K562 (cell line): Measurements from ENCODE around the gene FAM24A. TPM values are rescaled to one million over a fixed set of nuclear protein-coding genes. Genes with fewer than 3 reads are reported as not detected.

ENCODE experiments used
- BHLHE40 ChIP-seq: IDR thresholded peaks from 2 replicates; pipeline ENCODE4 v1.6.1; 2011; ENCODE audit warnings: low read length, improper control_type of control experiment
- CHD7 ChIP-seq: fragments of 200-600 bp; sonication (generic); IDR thresholded peaks from one replicate; pipeline ENCODE4 v1.6.1; 2012; ENCODE audit warnings: mild to moderate bottlenecking, low read depth, low read length, inconsistent platforms
- E2F5 ChIP-seq: sonication (generic); formaldehyde crosslinking; IDR thresholded peaks from 2 replicates; pipeline ENCODE4 v1.8.0; 2022; ENCODE audit warnings: mild to moderate bottlenecking, missing genetic modification reagents
- E4F1 ChIP-seq: fragments of 250-450 bp; sonication (Bioruptor Pico); IDR thresholded peaks from 2 replicates; pipeline ENCODE4 v1.5.0; 2021; ENCODE audit warnings: mild to moderate bottlenecking, borderline replicate concordance
- FOXK1 ChIP-seq: sonication (generic); formaldehyde crosslinking; IDR thresholded peaks from 2 replicates; pipeline ENCODE4 v1.8.0; 2022; ENCODE audit warnings: missing genetic modification reagents, mild to moderate bottlenecking, borderline replicate concordance
- FOXP1 ChIP-seq: sonication (generic); formaldehyde crosslinking; IDR thresholded peaks from 2 replicates; pipeline ENCODE4 v1.8.0; 2022; ENCODE audit warnings: mild to moderate bottlenecking, missing genetic modification reagents
- MAZ ChIP-seq, 2 experiments: fragments of 450-650 bp in 1 of 2; sonication (generic) in 1 of 2; formaldehyde crosslinking; IDR thresholded peaks in 1 of 2; conservative IDR thresholded peaks in 1 of 2; 2 replicates each; pipeline versions ENCODE4 v1.4.0 to v1.5.0; 2020; ENCODE audit warnings: mild to moderate bottlenecking in 1 of 2, missing genetic modification reagents in 1 of 2
- NUFIP1 ChIP-seq: fragments of 450-650 bp; IDR thresholded peaks from 2 replicates; pipeline ENCODE4 v1.6.1; 2018; ENCODE audit not compliant: partially characterized antibody
- TOE1 ChIP-seq, 2 experiments: fragments of 450-650 bp in 1 of 2; sonication (generic) in 1 of 2; formaldehyde crosslinking in 1 of 2; IDR thresholded peaks; 2 replicates each; pipeline versions ENCODE4 v1.7.1 to v1.8.0; 2016 to 2022; ENCODE audit warnings: borderline replicate concordance in 2 of 2, mild to moderate bottlenecking in 2 of 2, antibody characterized with exemption in 1 of 2, inconsistent platforms in 1 of 2, low read depth in 1 of 2, missing genetic modification reagents in 1 of 2, moderate library complexity in 1 of 2
- TRIM28 ChIP-seq: fragments of 450-650 bp; IDR thresholded peaks from 2 replicates; pipeline ENCODE4 v1.6.1; 2017
- ZNF24 ChIP-seq: fragments of 450-650 bp; IDR thresholded peaks from 2 replicates; pipeline ENCODE4 v1.6.1; 2016
- polyA plus RNA-seq, 8 experiments: library from polyadenylated mRNA; depleted of rRNA in 4 of 8; stranded (reverse) in 5 of 8; unstranded in 3 of 8; fragments of >200 nt; fragmentation: Nextera tagmentation in 2 of 8; fragmentation: Illumina TruSeq in 1 of 8; extraction: Ambion mirVana in 2 of 8; extraction: Trizol in 1 of 8; gene quantifications; 2 replicates each; pipeline versions ENCODE4 v1.2.1 to v1.2.3, GENCODE V29; 2011 to 2014; ENCODE audit warnings: inconsistent platforms in 1 of 8, missing spikeins in 1 of 8
- total RNA-seq, 7 experiments: library from RNA; depleted of rRNA in 6 of 7; stranded (reverse); fragments of >200 nt in 6 of 7; fragmentation: Illumina TruSeq in 2 of 7; extraction: Trizol in 2 of 7; gene quantifications; 2 replicates each; pipeline versions ENCODE4 v1.2.1 to v1.2.3, GENCODE V29; 2011 to 2021; ENCODE audit warnings: low replicate concordance in 1 of 7

Gene FAM24A
- total and polyA plus RNA-seq, 9 of the 15 experiments (the other 6 are each of a cell fraction or from before 2014, with no cell fraction given) = not detected

GRCh38 chr10:122911889-122912484 lies 1.6 kb downstream of the FAM24A start (continued):
- TF ChIP-seq BHLHE40 (no peak), ZNF24 (peak; percentile 60; the same call in 1 of the 2 replicates), E2F5 (CRISPR knock-in tag) (peak; percentile 98), E4F1 (no peak), NUFIP1 (no peak), CHD7 (no peak), TOE1 (IDR thresholded peaks at IDR 0.05; ENCODE audit: borderline replicate concordance) (no peak), TOE1 (CRISPR knock-in tag; IDR thresholded peaks at IDR 0.05; ENCODE audit: borderline replicate concordance, low read depth) (peak; percentile 98), FOXP1 (CRISPR knock-in tag) (peak; percentile 99), FOXK1 (CRISPR knock-in tag) (peak; percentile 99), MAZ (CRISPR knock-in tag; conservative IDR thresholded peaks at IDR 0.05 in 1 of 2, IDR thresholded peaks at IDR 0.05 in 1 of 2) (peak in 1 of 2 experiments; percentile 99; a peak in 2 of 4 replicates), TRIM28 (no peak)
